NCI-H1092 treated with DMSO at 0.1 percent for 48 hours (cell line): ENCODE data around the gene ZNF10.
A peak's percentile ranks its signal among the peaks of the same experiment; 100 is the strongest.

Experiments used
- DNase-seq: peaks from one replicate; lab custom pipeline; 2025; lab: John Stamatoyannopoulos, UW

Gene ZNF10

DNA sequence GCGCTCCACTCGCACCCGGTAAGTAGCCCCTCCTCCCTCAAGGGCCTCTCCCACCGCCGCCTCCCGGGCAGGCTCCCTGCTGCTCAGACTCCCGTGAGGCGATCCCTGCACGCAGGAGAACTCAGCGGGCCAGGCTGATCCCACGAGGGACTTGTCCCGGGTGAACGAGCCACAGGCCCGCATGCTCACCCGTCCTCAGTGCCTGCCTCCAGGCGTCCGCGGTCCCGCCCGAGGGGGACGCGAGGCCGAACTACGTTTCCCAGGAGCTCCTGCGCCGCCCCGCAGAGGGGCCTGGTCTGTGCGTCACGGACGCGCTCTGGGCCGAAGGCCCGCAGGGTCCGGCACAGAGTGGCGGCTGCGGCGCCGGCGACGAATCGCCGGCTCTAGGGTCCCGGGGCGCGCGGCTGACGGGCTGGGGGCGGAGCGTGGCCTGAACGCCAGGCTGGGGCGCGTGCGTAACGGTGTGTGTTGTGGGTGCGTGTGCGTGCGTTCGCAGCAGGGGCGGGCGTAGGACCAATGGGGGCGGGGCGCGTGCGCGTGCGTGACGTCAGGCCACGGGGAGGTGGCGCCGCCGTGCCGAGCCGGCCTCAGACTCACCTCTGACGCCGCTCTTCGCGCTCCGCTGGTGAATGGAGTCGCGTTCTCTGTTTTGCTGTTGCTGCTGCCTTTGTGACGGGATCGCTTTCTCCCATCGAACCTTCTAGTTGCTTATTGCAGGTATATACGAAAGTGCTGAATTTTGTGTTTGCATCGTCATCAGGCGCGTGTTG is at the start of gene ZNF10, which contains the start of gene ZNF891:
ZNF10 (plus strand) TSS at position 590 of the 770 bp plus-strand sequence. CDS start 13,866 bp downstream, outside the sequence.
ZNF891 (minus strand) TSS at position 237 of the 770 bp plus-strand sequence. CDS start 8,356 bp downstream, outside the sequence.
- peak; percentile 93 for DNase-seq

DNA sequence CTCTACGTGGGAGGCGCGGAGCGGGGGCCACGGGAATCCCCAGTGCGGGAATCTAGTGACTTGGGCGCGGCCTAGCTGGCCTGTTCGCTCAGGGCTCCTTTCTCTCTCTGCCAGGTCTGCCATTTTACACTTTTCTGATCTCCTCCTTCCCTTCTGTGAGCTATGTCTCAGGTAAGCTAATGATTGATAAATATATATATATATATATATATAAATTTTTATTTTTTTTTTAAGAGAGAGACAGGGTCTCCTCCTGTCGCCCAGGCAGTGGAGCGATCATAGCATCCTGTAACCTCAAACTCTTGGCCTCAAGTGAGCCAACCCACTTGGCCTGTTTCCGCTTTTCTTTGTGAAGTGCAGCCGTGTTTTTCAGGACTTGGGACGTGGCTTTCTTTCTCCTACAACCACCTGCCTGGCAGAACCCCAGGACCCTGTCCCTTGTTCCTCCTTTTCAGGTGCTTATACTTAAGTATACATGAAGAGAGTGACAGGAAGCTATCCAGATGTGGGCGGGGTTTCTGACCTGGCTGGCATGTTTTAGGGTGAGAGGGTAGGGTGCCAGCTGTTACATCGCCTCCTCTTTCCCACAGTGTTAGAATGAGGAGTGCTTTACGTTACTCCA is 49.2 kb upstream of the ZNF10 start:
- DNase-seq: peak; percentile 80

DNA sequence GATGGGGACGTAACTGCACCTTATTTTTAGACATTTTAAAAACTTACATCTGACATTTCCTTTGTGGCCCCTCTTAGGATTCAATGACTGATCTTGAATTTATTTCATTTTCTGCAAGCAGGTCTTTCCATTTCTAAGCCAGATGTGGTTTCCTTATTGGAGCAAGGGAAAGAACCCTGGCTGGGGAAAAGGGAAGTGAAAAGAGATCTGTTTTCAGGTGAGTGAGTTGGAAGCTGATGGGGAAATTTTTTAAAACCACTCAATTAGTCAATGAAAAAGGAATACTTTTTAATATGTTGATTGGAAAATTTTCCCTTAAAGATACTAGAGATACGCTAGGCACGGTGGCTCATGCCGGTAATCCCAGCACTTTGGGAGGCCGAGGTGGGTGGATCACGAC is 47.1 kb upstream of the ZNF10 start:
- no peak for DNase-seq

DNA sequence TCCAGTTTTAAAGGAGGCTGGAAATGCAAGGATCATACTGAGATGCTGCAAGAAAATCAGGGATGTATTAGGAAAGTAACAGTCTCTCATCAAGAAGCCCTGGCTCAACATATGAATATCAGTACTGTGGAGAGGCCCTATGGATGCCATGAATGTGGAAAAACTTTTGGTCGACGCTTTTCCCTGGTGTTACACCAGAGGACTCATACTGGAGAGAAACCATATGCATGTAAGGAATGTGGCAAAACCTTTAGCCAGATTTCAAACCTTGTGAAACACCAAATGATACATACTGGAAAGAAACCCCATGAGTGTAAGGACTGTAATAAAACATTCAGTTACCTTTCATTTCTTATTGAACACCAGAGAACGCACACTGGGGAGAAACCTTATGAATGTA is 24.8 kb upstream of the ZNF10 start:
- DNase-seq: no peak

DNA sequence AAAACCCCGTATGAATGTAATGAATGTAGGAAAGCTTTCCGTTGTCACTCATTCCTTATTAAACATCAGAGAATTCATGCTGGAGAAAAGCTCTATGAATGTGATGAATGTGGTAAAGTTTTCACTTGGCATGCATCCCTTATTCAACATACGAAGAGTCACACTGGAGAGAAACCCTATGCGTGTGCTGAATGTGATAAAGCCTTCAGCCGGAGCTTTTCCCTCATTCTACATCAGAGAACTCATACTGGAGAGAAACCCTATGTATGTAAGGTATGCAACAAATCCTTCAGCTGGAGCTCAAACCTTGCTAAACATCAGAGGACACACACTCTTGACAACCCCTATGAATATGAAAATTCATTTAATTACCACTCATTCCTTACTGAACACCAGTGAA is 24.2 kb upstream of the ZNF10 start:
- DNase-seq: no peak

DNA sequence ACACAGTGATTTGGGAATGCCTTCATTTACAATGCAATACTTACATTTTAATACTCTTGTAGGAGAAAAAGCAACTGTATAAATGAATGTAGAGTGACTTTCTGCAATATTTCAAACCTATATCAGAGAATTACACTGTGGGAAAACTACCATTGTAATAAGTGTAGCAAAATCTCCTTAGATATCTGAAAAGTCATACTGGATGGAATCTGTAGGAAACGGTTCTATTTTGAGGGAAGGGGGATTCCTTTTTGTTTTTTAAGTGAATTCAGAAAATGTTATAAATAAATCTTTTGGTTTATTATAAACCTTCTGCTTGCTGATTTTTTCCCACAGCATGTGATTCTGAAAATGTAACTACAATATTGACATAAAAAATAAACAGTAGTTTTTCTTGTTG is 23.3 kb upstream of the ZNF10 start:
- no peak for DNase-seq

DNA sequence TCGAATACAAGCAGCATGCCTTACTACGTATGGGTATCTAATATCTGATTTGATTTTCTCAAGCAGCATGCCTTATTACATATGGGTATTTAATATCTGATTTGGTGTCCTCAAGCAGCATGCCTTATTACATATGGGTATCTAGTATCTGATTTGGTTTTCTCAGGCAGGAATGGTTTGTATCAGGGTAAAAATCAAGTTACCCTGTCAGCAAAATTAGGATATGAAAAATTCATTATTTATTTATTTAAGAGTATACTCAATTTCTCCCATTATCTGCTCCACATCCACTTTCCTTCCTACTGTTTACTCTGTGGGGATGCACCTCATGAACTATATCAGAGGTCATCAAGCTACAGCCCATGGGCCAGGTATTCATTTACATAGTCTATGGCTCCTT is 22.3 kb upstream of the ZNF10 start:
- DNase-seq: no peak

DNA sequence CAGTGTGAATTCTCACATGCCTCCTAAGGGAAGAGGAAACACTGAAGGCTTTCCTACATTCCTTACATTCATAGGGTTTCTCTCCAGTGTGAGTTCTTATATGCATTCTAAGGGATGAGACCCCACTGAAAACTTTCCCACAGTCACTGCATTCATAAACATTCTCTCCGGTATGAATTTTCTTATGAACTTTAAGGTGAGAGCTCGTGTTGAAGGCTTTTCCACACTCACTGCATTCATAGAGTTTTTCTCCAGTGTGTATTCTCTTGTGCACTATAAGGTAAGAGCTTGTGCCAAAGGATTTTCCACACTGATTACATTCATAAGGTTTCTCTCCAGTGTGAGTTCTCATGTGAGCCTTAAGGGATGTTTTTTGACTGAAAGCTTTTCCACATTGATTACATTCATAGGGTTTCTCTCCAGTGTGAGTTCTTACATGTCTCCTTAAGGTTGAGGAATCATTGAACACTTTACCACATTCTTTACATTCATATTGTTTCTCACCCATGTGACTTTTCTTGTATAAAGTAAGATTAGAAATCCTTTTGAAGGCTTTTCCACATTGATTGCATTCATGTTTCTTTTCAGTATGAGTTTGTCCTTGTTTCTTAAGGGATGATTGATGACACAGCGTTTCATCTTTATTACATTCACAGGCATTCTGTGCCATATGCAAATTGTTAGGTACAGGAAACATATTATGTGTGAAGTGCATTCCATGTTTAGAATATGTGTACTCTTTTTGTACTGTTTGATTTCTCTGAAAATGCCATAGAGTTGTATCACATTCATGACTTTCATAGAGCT is 9.8 kb upstream of the ZNF10 start:
- DNase-seq: no peak

DNA sequence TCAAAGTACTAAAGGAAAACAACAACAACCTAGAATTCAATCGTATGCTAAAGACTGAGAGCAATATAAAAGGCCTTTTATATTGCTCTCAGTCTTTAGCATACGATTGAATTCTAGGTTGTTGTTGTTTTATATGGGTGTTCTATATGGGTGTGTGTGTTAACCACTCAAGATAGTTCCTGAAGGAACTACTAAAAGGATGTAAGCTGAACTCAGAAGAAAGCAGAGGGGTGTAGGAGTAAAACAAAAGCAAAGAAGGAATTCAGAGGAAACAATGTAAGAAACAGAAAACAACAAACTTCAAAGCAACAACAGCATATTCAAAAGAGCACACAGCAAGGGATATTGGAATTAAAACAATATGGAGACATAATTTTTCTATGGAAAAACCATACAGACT is 5.8 kb upstream of the ZNF10 start:
- DNase-seq: no peak

DNA sequence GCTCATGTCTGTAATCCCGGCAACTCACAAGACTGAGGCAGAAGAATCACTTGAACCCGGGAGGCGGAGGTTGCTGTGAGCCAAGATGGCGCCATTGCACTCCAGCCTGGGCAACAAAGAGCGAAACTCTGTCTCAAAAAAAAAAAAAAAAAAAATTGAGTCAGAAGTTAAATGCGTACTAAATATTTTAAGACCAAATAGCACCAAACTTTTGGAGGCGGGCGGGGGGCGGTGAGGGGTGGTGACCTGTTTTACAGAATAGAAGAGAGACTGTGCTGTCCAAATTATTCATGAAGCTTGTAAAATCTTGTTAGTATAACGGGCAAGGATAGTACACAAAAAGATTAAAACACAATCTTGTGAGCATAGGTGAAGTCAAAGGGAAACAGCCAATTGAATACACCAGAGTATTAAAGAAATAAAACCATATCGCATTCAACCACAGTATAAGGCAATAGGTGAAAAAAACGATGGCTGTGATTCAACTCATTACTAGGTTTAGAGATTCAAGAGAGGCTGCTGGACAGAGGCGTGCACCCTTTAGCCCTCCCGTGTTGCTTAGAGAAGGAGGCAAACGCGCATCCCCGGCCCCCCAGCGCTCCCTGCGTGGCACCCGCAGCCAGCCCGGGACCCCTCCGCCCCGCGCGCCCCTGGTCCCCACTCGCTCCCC is 924 bp upstream of the ZNF10 start:
- DNase-seq: peak; percentile 48

DNA sequence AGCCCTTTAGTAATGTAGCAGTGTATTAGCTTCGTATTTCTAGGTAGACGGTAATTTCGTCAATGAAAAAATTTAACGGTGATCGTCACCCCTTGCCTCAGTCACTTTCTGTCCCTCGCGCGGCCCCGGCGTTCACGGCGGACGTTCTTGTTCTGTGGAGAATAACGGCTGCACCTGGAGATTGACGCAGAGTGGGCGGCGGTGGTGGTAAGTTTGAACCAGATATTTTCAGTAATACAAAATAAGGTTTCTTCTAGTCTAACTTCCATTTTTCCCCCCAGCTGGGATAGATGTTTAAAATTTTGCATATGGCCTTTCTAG is 341 bp downstream of the ZNF10 start:
- DNase-seq: no peak

DNA sequence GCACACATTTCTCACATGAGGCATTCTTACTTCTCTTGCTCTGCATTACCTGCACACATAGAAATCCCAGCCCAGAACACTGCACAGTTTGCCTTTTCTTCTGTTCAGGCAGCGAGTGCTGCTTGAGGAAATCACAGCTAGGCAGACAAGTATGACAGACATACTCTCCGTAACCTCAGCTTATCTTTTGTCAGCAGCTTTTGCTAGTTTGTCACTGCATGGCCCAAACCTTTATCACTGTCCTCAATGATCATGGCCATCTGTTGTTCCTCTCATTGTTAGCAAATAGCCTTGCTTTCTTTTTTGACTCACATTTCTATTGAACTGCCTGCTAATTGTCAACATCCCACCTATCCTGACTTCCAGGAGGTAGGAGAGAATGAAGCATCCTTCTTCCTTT is 5.3 kb downstream of the ZNF10 start:
- DNase-seq: no peak

DNA sequence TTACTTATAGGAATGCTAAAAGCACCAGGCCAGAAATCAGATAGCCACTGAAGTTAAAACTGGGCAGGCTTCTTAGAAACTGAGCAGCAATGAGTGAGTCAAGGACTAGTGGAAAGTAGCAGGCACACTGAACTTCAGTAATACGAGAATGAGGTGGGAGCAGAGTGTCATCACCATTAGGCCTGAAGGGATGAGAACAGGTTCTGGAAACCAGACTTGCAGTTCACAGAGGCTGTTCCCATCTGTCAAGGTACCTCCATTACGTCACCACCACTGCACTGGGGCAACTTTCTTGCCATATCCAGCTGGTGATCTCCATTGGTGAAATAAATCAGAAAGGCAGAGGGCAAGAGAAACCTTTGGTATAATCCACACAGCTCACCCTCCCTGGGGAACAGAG is 15.6 kb downstream of the ZNF10 start:
- no peak for DNase-seq

DNA sequence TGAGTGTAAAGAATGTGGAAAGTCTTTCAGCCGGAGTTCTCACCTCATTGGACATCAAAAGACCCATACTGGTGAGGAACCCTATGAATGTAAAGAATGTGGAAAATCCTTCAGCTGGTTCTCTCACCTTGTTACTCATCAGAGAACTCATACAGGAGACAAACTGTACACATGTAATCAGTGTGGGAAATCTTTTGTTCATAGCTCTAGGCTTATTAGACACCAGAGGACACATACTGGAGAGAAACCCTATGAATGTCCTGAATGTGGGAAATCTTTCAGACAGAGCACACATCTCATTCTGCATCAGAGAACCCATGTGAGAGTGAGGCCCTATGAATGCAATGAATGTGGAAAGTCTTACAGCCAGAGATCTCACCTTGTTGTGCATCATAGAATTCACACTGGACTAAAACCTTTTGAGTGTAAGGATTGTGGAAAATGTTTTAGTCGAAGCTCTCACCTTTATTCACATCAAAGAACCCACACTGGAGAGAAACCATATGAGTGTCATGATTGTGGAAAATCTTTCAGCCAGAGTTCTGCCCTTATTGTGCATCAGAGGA is 25.8 kb downstream of the ZNF10 start:
- DNase-seq: no peak

DNA sequence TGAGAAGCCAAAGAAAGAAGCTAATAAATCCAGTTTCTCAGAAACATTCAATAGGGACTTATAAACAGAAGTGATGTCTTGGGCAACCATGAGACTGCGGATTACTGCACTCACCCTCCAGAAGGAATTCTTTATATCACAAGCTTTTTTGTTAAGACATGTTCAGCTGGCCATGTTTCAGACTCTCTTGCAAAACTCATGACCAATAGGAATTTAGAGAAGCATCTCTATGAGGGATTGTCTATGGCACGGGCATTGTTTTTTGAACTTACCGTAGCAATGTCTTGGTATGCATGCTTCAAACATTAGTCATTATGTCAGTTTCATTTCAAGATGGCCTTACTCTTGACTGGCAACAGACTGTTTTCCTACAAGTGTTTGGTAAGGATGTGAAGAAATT is 35.3 kb downstream of the ZNF10 start:
- no peak for DNase-seq

DNA sequence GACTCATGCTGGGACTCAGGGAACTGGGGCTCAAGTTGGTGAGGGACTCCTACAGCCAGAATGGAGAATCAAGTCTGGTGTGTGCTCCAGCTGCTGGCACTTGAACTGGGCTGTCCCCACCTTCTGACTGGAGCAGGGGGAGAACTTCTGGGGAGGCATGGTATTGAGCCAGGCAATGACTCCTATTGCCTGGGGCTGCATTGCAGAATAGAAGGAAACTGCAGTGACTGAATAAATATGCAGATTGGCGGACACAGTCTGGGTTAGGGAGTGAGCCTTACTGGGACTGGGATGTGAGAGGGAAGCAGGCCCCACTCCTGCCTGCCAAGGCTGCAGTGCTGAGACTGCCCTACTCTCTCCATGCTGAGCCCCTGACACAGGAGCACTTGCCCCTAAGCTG is 42.1 kb downstream of the ZNF10 start:
- no peak for DNase-seq

DNA sequence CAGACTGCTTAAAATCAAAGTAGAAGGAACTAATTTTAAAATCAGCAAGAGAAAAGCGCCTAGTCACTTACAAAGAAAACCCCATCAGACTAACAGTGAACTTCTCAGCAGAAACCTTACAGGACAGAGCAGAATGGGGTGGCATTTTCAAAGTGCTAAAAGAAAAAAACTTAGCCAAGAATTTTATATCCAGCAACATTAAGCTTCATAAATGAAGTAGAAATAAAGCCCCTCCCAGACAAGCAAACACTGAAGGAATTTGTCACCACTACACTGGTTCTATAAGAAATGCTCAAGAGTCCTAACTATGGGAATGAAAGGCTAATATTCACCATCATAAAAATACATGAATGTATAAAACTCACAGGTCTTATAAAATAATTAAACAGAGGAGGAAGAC is 44.5 kb downstream of the ZNF10 start:
- no peak for DNase-seq

DNA sequence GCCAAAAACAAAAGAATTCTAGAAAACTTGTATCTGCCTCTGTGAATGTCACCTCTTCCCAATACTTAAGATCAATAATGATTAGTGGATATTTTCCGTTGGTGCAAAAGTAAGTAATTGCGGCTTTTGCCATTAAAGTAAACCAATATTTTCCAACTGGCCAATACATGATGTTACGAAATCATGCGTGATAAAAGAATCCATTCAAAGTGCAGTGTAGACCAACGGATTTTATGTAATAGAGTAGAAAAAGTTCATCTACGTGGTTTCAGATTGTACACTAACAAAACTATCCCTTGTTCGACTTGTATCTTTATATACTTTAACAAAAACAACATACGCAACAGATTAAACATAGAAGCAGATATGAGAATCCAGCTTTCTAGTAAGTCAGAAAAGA is 50.2 kb downstream of the ZNF10 start:
- no peak for DNase-seq

DNA sequence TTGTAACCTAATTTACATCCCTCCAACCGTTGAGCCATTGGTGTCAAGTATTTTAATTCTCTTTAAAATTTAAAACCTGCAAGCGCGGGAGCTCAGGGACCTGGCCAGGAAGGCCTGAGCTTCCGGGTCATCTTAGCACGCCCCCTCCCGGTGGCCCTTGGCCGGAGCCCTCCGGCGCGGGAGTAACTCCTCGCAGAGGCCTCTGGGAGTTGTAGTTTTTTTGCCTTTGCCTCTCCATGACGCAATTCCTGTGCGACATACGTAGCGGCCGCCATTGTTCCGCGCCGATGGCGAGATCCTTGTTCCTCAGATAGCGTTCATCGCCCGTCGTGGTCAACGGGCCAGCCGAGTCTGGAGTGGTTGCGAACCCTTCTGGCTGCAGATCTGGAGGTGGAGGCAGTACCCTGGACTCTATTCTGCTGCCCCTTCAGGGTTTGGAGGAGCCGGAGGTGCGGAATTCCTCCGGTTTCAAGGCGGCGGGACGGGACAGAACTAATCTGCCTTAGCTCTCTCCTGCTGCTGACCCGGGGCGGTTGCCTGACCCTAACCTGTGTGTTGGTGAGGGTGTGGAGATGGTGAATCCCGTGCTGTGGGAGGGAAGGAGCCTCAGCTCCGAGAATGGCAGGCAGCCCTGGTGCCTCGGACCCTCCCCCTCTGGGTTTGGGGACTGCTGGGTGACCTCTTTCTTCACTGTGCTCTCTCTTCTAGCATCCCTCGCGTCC is 51.0 kb downstream of the ZNF10 start, which contains the start of gene ZNF268:
ZNF268 (plus strand) TSS at position 258 of the 722 bp plus-strand sequence. CDS start 503 bp downstream, outside the sequence.
- DNase-seq: peak; percentile 90

DNA sequence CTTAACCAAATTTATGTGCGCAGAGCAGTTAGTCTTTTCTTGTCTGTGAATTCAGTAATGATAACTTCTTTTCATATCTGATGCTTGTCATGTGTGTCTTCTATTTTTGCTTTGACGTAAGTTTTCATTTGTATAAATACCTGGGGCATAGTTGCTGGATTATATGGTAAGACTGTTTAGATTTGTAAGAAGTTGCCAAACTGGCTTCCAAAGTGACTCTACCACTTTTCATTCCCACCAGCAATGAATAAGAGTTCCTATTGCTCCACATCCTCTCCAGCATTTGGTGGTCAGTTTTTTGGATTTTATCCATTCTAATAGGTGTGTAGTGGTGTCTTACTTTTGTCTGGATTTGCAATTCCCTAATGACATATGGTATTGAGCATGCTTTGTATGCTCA is 59.7 kb downstream of the ZNF10 start:
- no peak for DNase-seq

DNA sequence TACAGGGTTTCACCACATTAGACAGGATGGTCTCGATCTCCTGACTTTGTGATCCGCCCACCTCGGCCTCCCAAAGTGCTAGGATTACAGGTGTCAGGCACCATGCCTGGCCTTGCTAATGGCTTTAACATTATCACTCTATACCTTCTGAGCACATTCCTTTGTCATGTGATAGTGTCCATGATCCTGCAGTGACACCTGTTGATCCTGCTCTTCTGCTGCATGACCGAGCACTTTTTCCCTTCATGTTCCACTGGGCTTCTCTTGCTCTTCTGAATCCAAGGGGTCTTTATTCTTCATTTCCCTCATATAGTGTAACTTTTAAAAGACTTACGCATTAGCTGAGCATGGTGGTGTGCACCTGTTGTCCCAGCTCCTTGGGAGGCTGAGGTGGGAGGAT is 62.4 kb downstream of the ZNF10 start:
- no peak for DNase-seq
